Measurements from ENCODE around the gene MYT1.

DNA sequence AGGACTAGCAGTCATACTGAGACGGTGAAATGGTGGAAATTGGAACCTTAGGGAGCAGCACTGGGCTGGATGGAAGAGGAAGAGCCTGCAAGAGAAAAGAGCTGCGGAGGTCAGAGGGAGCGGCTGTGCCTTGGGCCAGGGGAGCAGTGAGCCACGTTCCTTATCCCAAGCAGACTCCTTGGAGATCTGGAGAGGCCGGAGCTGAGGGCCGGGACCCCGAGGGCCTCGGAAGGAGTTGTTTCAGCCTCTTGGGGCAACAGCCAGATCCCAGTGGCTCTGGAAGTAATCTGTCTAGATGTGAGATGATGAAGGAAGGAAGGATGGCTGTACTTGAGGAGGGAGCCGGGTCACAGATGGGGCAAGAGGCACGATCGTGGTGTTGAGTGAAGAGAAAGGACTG, 107.4 kb downstream of the MYT1 start:
- TF ChIP-seq YY1 (IDR thresholded peaks at IDR 0.05; ENCODE audit: low read depth) (no peak), EGR1 (IDR thresholded peaks at IDR 0.05) (no peak), NFIC (IDR thresholded peaks at IDR 0.05) (no peak), REST (IDR thresholded peaks at IDR 0.05; ENCODE audit: low read depth) (no peak), TAF1 (IDR thresholded peaks at IDR 0.05; ENCODE audit: low read depth) (no peak), MAX (IDR thresholded peaks at IDR 0.05) (no peak)

Measured in Ishikawa (cell line).